Measurements from ENCODE around the gene PER1.
"Not testable (repeated sequence)": the region's sequence is repeated elsewhere in the genome, so short reads cannot be mapped to it uniquely, and the experiment has no call there.

The PER1 gene

GRCh38 chr17:8110456-8110804 lies 41.8 kb downstream of the PER1 start:
- no peak overlapping the region for H3K4me3 ChIP-seq (replicated peaks; ENCODE audit: low read depth, low read length)
- DNase-seq (ENCODE audit: extremely low read depth, low read depth): no peak

DNA sequence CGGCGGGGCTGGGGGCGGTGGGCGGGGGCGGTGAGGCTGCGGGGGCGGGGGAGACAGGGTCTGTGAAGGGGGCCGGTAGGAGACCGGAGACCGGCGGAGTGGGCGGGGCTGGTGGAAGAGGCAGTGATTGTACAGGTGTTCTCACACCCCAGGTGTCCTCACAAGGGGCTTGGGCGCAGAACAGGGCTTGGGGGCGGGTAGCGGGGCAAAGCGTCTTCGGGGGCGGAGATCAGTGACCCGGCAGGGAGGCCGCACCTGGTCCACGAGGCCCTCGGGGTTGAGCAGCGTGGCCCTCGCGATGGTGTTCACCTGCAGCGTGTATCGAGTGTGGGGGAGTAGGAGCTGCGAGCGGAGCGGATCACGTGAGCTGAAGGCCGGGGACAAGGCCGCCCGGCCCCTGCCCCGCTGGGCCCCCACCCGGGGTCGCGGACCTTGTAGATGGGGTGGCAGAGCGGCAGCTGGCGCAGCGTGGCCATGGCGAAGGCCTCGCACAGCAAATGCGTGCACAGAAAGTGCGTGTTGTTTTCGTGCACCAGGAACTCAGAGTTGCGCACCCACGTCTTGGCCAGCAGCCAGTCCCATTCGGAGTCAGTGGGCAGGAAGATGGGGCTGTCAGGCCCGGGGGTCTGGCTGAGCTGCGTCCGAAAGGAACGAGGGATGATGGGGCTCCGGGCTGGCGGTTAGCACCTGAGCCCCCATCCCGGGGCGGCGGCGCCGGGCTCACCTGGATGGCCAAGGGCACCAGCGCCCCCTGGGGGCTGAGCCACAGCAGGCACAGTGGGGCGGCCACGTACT lies 42.3 kb downstream of the PER1 start:
- H3K4me3 ChIP-seq (replicated peaks; ENCODE audit: low read depth, low read length): no peak overlapping the region
- TF ChIP-seq CTCF (IDR thresholded peaks at IDR 0.05; ENCODE audit: low read depth, low read length, missing control alignments): peak; percentile 79
- DNase-seq (ENCODE audit: extremely low read depth, low read depth): no peak

More at GRCh38 chr17:8110456-8110804, 41.8 kb downstream of the PER1 start:
- TF ChIP-seq CTCF (IDR thresholded peaks at IDR 0.05; ENCODE audit: low read depth, low read length, missing control alignments): peak; percentile 12

DNA sequence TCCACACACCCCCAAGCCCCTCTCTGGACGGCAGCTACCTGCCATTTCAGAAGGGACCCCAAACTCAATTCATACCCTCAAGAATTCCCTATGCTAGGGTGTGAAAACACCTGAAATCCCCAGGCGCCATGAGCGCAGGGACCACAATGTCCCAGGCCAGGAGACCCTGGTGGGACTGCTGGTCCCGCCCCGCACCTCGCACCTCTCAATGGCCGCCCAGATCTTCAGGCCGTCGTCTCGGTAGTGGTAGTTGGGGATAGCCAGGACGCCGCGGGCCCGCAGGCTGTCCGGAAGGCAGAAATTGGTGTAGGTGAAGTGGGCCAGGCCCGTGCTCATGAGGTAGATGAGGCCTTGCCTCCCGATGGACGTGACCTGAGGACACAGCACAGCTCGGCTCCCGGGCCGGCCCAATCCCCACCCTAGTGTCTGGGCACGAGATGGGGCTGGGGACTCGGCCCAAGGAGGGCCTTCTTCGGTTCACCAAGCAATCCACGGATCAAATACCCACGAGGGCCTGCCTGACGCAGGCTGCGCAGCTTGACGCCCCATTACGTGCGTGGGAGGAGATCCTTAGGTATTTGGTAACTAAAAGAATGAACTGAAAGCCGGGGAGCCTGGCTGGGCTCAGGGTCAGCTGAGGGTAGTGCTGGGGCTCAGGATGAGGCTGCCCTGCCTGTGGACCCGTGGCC lies 43.1 kb downstream of the PER1 start:
- no peak for DNase-seq (ENCODE audit: extremely low read depth, low read depth)
- TF ChIP-seq CTCF (IDR thresholded peaks at IDR 0.05; ENCODE audit: low read depth, low read length, missing control alignments): no peak

DNA sequence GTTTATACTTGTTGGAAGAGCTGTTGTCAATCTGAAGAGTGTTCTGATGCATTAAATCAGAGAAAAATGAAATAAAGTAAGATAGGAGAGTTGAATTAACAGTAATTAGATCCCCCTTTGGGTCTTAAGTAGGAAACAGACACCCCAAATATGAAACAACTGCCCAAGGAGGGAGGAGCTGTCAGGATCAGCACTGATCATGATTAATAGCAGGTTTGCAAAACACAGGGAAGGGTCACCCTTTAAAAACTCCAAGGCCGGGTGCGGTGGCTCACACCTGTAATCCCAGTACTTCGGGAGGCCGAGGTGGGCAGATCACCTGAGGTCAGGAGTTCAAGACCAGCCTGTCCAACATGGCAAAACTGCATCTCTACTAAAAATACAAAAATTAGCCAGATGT lies 45.2 kb downstream of the PER1 start:
- not testable (repeated sequence) for DNase-seq (ENCODE audit: extremely low read depth, low read depth); H3K4me3 ChIP-seq (replicated peaks; ENCODE audit: low read depth, low read length)

More for the DNA sequence above, 43.1 kb downstream of the PER1 start:
- no peak overlapping the region for H3K4me3 ChIP-seq (replicated peaks; ENCODE audit: low read depth, low read length)

DNA sequence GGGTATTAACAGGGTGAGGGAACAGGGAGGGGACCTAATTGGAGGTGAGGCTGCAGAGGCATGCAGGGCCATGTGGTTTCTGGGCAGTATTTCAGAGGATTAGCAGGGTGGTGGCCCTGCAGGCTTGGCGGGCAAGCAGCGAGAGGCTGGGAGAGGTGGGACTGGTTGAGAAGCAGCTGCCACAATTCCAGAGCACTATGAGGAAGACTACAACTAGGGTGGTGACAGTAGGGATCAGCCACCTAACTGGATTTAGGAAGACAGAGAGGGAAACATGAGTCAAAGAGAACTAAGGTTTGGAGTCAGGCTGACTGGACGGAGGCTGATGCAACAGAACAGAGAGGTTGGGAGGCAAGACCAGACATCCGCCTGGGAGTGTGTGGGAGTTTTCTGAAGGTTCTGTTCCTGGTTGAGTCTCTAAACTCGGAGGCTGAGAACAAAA lies 46.2 kb downstream of the PER1 start:
- H3K4me3 ChIP-seq (replicated peaks; ENCODE audit: low read depth, low read length): no peak overlapping the region
- DNase-seq (ENCODE audit: extremely low read depth, low read depth): no peak
- TF ChIP-seq CTCF (IDR thresholded peaks at IDR 0.05; ENCODE audit: low read depth, low read length, missing control alignments): no peak

DNA sequence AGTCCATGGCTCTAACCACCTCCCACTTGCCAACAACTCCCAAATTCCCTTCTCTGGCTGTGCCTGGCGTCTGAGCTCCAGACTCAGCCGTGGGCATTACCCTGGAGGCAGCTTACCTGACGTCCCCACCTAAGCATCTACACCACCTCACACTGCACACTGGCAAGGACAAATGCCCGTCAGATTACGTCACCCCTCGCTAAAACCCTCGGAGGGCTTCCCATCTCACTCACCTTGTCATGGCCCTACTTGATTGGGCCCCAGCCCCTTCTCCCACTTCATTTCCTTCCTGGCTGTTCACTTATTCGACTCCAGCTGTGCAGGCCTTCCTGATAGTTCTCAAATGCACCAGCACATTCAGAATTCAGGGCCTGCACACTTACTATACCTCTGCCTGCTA lies 47.3 kb downstream of the PER1 start:
- H3K4me3 ChIP-seq (replicated peaks; ENCODE audit: low read depth, low read length): no peak overlapping the region
- no peak for DNase-seq (ENCODE audit: extremely low read depth, low read depth)
- TF ChIP-seq CTCF (IDR thresholded peaks at IDR 0.05; ENCODE audit: low read depth, low read length, missing control alignments): no peak

GRCh38 chr17:8103549-8103948 lies 48.7 kb downstream of the PER1 start:
- no peak for DNase-seq (ENCODE audit: extremely low read depth, low read depth)
- TF ChIP-seq CTCF (IDR thresholded peaks at IDR 0.05; ENCODE audit: low read depth, low read length, missing control alignments): no peak
- H3K4me3 ChIP-seq (replicated peaks; ENCODE audit: low read depth, low read length): no peak overlapping the region
